Activated CD8-positive, alpha-beta T cell treated with anti-CD3 and anti-CD28 coated beads for 36 hours (primary cell): Measurements from ENCODE around the gene CD244. TPM values are rescaled to one million over a fixed set of nuclear protein-coding genes. Genes with fewer than 3 reads are reported as not detected.
"Not testable (repeated sequence)": the region's sequence is repeated elsewhere in the genome, so short reads cannot be mapped to it uniquely, and the experiment has no call there.

Source experiments
- ATAC-seq: fragments of 200-7000 bp; cut with Tn5 transposase; one replicate; pipeline ENCODE4 v1.10.0; 2021; ENCODE audit warnings: mild to moderate bottlenecking, moderate library complexity
- CTCF ChIA-PET: fragments of 350-600 bp; sonication (Branson Sonifier 250); formaldehyde crosslinking; loops from one replicate; lab custom pipeline; 2021; ENCODE audit warnings: antibody characterized with exemption; lab: Charles Lee
- POLR2A ChIA-PET: fragments of 350-600 bp; sonication (Branson Sonifier 250); formaldehyde crosslinking; loops from one replicate; lab custom pipeline; 2021; ENCODE audit warnings: antibody characterized with exemption; lab: Charles Lee
- DNase-seq: peaks from one replicate; pipeline ENCODE4 v3.0.0-alpha.2; 2020
- H3K27ac Mint-ChIP-seq: one replicate; pipeline ENCODE4 v1.8.0; 2021; ENCODE audit warnings: mild to moderate bottlenecking, mixed read lengths
- H3K27me3 Mint-ChIP-seq: one replicate; pipeline ENCODE4 v1.8.0; 2021; ENCODE audit warnings: mixed read lengths
- H3K36me3 Mint-ChIP-seq: one replicate; pipeline ENCODE4 v1.8.0; 2021; ENCODE audit warnings: low read depth, mixed read lengths
- H3K4me1 Mint-ChIP-seq: one replicate; pipeline ENCODE4 v1.8.0; 2021; ENCODE audit warnings: low read depth, mixed read lengths
- H3K4me3 Mint-ChIP-seq: one replicate; pipeline ENCODE4 v1.8.0; 2021; ENCODE audit warnings: mild to moderate bottlenecking, moderate library complexity, mixed read lengths
- H3K9me3 Mint-ChIP-seq: one replicate; pipeline ENCODE4 v1.8.0; 2021; ENCODE audit warnings: mixed read lengths
- intact Hi-C: fragments of 100-400 bp; cut with micrococcal nuclease; formaldehyde crosslinking; loops from one replicate; pipeline ENCODE4 v1.10.0; 2022
- total RNA-seq, 2 experiments: library from RNA; stranded (reverse); gene quantifications; one replicate each; pipeline ENCODE4 v1.2.3, GENCODE V29; 2021
- TF ChIP-seq, protein P1 (sequence below): fragments of 200-600 bp; IDR thresholded peaks from one replicate; pipeline ENCODE4 v1.8.0; 2022; ENCODE audit warnings: antibody characterized with exemption, mild to moderate bottlenecking

CD244 gene
- total RNA-seq, 2 experiments from 2014 or later = 1.4 to 1.8 TPM

DNA sequence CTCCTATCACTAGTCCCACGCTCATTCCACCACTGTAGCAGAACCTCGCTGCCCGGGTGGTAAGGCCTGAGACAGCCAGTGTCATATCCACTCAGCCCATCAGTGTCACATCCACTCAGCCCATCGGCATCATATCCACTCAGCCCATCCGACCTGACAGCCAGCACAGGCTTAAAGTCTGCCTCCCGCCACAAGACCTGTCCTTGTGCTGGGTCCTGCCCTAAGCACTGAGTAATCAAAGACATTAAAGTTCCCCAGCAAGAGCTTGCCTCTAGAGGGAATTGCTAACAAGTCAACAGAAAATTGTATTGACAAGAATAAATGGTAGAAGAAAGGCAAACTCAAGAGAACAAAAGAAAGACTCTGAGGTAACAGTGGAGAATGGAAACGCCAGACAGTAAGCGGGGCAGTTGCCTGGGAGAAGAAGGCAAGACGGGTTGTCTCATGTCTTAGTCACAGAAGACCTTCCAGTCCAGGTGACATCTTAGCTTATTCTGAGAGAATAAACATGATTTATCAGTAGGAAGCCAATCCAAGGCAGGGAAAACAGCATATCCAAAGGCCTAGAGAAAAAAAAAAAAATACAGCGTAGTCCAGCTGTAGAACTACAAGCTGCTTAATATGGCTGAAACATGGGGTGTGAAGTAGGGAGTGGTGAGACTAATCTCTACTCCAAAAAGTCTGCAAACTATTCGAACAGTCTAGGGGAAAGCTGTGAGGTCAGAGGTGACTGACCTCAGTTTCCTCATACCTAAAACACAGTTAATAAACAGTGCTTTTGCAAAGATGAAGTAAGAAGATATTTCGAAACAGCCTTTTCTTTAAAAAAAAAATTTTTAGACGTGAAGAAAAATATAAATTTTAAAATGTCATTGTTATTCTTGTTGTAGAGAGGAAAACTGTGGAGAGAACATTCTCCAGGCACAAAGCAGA is 21.2 kb upstream of the CD244 start:
- ChIA-PET POLR2A (interaction anchor here (1.2 kb wide), 1 partner anchor 47 kb away, joined by 3 read pairs; no protein-coding TSS in a partner anchor), CTCF (interaction anchor here (1.0 to 8.5 kb wide), 9 partner anchors 10 to 156 kb away, joined by 3 to 104 read pairs (median 6); partner anchors contain the start of gene ITLN2)
- ATAC-seq = no peak
- DNase-seq = no peak
- intact Hi-C loops = no loop called here
- H3K36me3 Mint-ChIP-seq = no peaks in the 10 kb centered on the region
- TF ChIP-seq, protein P1, sequence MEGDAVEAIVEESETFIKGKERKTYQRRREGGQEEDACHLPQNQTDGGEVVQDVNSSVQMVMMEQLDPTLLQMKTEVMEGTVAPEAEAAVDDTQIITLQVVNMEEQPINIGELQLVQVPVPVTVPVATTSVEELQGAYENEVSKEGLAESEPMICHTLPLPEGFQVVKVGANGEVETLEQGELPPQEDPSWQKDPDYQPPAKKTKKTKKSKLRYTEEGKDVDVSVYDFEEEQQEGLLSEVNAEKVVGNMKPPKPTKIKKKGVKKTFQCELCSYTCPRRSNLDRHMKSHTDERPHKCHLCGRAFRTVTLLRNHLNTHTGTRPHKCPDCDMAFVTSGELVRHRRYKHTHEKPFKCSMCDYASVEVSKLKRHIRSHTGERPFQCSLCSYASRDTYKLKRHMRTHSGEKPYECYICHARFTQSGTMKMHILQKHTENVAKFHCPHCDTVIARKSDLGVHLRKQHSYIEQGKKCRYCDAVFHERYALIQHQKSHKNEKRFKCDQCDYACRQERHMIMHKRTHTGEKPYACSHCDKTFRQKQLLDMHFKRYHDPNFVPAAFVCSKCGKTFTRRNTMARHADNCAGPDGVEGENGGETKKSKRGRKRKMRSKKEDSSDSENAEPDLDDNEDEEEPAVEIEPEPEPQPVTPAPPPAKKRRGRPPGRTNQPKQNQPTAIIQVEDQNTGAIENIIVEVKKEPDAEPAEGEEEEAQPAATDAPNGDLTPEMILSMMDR = no peak
- no peaks in the 10 kb centered on the region for H3K9me3 Mint-ChIP-seq
- no peak overlapping the region for H3K27ac Mint-ChIP-seq
- H3K27me3 Mint-ChIP-seq = no peaks in the 10 kb centered on the region
- peaks cover 3% of the 10 kb centered on the region for H3K4me1 Mint-ChIP-seq
- H3K4me3 Mint-ChIP-seq = no peak overlapping the region

- DNase-seq = no peak
- ChIA-PET CTCF (interaction anchor here (1.2 to 8.5 kb wide), 5 partner anchors 22 to 69 kb away, joined by 3 to 104 read pairs (median 3); no protein-coding TSS in a partner anchor), POLR2A (no interaction called here)
- H3K4me3 Mint-ChIP-seq = no peak overlapping the region
- no peaks in the 10 kb centered on the region for H3K27me3 Mint-ChIP-seq
- intact Hi-C loops = no loop called here
- TF ChIP-seq, protein P1 = no peak
- no peak overlapping the region for H3K27ac Mint-ChIP-seq
- no peaks in the 10 kb centered on the region for H3K36me3 Mint-ChIP-seq
- H3K4me1 Mint-ChIP-seq = peaks cover 4% of the 10 kb centered on the region
- no peak for ATAC-seq
- H3K9me3 Mint-ChIP-seq = no peaks in the 10 kb centered on the region
Observed at GRCh38 chr1:160882582-160882981, 19.9 kb upstream of the CD244 start.

DNA sequence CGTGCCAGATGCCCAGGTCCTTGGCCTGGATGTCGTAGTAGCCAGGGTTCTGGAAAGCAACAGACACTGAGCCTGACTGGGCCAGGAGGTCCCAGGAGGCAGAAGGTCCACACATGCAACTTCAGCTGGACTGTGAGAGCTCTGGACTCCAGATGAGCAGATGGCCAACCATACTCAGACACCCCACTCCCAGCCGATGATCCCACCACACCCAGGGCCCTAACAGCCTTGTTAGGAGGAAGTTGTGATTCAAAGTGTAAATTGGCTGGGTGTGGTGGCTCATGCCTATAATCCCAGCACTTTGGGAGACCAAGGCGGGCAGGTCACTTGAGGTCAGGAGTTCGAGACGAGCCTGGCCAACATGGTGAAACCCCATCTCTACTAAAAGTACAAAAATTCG is 18.6 kb upstream of the CD244 start:
- CTCF ChIA-PET = interaction anchor here (0.8 to 8.5 kb wide), 5 partner anchors 25 to 76 kb away, joined by 3 to 104 read pairs (median 3); no protein-coding TSS in a partner anchor
- H3K9me3 Mint-ChIP-seq, H3K4me3 Mint-ChIP-seq, intact Hi-C loops, DNase-seq, H3K27ac Mint-ChIP-seq, H3K27me3 Mint-ChIP-seq, ATAC-seq, H3K36me3 Mint-ChIP-seq, POLR2A ChIA-PET: not testable (repeated sequence)
- peaks cover 17% of the 10 kb centered on the region for H3K4me1 Mint-ChIP-seq

DNA sequence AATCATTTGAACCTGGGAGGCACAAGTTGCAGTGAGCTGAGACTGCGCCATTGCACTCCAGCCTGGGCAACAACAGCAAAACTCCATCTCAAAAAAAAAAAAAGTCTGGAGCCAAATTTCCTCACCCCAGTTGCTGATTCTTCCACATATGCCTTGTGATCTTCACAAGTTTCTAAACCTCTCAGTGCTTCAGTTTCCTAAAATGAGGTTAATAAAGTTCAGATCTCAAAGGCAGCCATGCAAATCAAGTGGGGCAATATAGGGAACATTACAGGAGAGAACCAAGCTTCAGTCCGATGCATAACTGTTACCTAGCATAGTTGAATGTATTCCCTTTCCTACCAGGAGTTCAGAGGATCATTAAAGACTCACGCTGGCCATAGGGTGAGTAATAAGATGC is 17.5 kb upstream of the CD244 start:
- TF ChIP-seq, protein P1 = no peak
- Mint-ChIP-seq H3K4me1 (peaks cover 22% of the 10 kb centered on the region), H3K36me3 (no peaks in the 10 kb centered on the region), H3K27ac (no peak overlapping the region), H3K9me3 (no peaks in the 10 kb centered on the region), H3K27me3 (no peaks in the 10 kb centered on the region), H3K4me3 (no peak overlapping the region)
- DNase-seq = no peak
- intact Hi-C loops = no loop called here
- ATAC-seq = no peak
- ChIA-PET CTCF (interaction anchor here (0.8 to 8.5 kb wide), 5 partner anchors 10 to 75 kb away, joined by 3 to 104 read pairs (median 5); no protein-coding TSS in a partner anchor), POLR2A (interaction anchor here (0.9 kb wide), 1 partner anchor 98 kb away, joined by 3 read pairs; no protein-coding TSS in a partner anchor)

GRCh38 chr1:160879056-160879455 is 16.4 kb upstream of the CD244 start:
- POLR2A ChIA-PET = no interaction called here
- Mint-ChIP-seq H3K4me3 (no peak overlapping the region), H3K9me3 (no peaks in the 10 kb centered on the region), H3K27ac (no peak overlapping the region), H3K36me3 (no peaks in the 10 kb centered on the region), H3K27me3 (no peaks in the 10 kb centered on the region), H3K4me1 (peaks cover 30% of the 10 kb centered on the region)
- ATAC-seq = peak; percentile 31
- CTCF ChIA-PET = interaction anchor here (1.5 to 8.5 kb wide), 4 partner anchors 43 to 101 kb away, joined by 3 to 104 read pairs (median 16); no protein-coding TSS in a partner anchor
- intact Hi-C loops = no loop called here
- TF ChIP-seq, protein P1 = no peak
- DNase-seq = peak; percentile 28
